ENCODE measurements around the gene PABPC3. TPM values are rescaled to one million over a fixed set of nuclear protein-coding genes. Genes with fewer than 3 reads are reported as not detected.

The PABPC3 gene
- under 0.01 and 0.10 TPM in 2 replicates for total RNA-seq

DNA sequence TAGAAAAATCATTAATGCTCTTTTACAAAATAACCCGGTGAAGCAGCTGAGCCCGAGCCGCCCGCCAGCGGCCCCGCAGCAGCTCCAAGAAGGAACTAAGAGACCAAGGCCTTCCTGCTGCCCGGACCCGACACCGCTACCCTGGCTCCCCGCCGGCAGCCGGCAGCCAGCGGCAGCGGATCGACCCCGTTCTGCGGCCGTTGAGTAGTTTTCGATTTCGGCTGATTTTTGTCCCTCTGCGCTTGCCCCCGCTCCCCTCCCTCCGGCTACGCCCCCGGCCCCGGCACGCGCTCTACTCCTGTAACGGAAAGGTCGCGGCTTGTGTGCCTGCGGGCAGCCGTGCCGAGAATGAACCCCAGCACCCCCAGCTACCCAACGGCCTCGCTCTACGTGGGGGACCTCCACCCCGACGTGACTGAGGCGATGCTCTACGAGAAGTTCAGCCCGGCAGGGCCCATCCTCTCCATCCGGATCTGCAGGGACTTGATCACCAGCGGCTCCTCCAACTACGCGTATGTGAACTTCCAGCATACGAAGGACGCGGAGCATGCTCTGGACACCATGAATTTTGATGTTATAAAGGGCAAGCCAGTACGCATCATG, at the start of gene PABPC3:
TSS of gene PABPC3 (plus strand) at position 286 of the 603 bp plus-strand sequence. CDS start at position 349, 63 bp downstream.

Small RNA genes within 50 kb of the gene (small RNA-seq; reads per million reads assigned to genes)
- not detected for gene AL359757.2

Other genes with a start within 250 kb of the PABPC3 start
- not detected in 2 replicates for gene AMER2, start 76.2 kb downstream of the PABPC3 start, total RNA-seq
- gene MTMR6, start 191.4 kb downstream of the PABPC3 start, total RNA-seq, result 28.7 and 36.6 TPM in 2 replicates
- 50.6 and 69.3 TPM in 2 replicates for gene NUP58, start 205.5 kb downstream of the PABPC3 start, total RNA-seq

All from vein endothelial cell (primary cell).